Measurements from ENCODE around the gene TMEM219.

DNA sequence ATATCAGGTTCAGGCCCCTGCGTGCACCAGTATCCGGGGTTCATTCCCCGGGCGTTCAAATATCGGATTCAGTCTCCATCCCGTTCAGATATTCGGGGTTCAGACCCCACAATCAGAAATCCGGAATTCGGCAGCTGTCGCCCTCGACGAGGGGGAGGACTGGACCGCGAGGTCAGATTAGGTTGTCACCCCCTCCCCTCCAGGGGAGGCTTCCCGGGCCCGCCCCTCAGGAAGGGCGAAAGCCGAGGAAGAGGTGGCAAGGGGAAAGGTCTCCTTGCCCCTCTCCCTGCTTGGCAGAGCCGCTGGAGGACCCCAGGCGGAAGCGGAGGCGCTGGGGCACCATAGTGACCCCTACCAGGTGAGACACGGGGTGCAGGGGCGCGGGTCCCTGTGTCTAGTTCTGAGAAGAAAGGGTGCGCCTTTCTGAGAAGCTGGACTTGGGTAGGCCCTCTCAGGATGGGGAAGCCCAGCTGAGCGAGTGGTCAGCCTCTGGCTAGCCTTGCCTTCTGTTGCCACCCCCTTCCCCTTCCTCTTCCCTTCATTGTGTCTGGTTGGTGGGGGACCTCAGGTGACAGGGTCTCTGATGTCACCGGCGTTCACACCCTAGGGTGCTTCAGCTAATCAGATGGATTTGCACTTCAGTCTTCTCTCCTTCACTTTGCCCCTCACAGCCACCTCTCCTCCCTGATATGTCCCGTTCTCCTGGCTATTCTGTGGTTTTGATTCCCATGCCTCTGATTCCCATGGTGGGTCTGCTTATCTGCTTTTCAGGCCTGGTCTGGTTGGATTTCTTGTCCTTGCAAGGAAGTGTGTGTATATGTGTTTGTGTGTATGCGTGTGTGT, 12.6 kb downstream of the TMEM219 start:
- TF ChIP-seq, protein P1, sequence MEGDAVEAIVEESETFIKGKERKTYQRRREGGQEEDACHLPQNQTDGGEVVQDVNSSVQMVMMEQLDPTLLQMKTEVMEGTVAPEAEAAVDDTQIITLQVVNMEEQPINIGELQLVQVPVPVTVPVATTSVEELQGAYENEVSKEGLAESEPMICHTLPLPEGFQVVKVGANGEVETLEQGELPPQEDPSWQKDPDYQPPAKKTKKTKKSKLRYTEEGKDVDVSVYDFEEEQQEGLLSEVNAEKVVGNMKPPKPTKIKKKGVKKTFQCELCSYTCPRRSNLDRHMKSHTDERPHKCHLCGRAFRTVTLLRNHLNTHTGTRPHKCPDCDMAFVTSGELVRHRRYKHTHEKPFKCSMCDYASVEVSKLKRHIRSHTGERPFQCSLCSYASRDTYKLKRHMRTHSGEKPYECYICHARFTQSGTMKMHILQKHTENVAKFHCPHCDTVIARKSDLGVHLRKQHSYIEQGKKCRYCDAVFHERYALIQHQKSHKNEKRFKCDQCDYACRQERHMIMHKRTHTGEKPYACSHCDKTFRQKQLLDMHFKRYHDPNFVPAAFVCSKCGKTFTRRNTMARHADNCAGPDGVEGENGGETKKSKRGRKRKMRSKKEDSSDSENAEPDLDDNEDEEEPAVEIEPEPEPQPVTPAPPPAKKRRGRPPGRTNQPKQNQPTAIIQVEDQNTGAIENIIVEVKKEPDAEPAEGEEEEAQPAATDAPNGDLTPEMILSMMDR (IDR thresholded peaks at IDR 0.05; ENCODE audit: insufficient read depth, low read length, poor library complexity, severe bottlenecking), result no peak
- no peak for TF ChIP-seq EZH2phosphoT487 (conservative IDR thresholded peaks at IDR 0.05; ENCODE audit: low read length)
